DMS79 treated with DMSO at 0.1 percent for 48 hours (cell line): ENCODE data around the gene FAM177B.

Source experiments
- DNase-seq: peaks from one replicate; lab custom pipeline; 2025; lab: John Stamatoyannopoulos, UW

FAM177B gene

GRCh38 chr1:222736972-222737371, at the start of gene FAM177B:
FAM177B (plus strand) TSS chr1:222737202; CDS start chr1:222746546, 9,344 bp downstream.
- DNase-seq: no peak

DNA sequence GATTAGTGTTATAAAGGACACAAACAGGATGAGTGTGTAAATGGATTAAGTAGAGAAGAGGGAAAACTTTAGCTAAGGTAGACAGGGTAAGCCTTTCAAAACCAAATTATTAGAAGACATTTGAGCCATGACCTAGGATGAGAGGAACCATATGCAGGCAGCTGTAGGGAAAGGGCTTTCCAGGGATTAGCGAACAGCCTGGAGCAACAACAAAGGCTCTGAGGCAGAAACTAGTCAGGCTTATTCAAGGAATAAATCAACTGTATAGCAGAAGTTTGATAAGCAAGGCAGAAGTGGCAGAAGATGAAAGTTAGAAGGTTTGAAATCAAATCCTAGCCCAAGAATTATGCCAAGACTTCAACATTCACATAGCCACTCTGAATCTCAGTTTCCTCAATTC, 46.0 kb upstream of the FAM177B start:
- DNase-seq: no peak

- DNase-seq: no peak
Measured at GRCh38 chr1:222694927-222695326, 42.1 kb upstream of the FAM177B start.

DNA sequence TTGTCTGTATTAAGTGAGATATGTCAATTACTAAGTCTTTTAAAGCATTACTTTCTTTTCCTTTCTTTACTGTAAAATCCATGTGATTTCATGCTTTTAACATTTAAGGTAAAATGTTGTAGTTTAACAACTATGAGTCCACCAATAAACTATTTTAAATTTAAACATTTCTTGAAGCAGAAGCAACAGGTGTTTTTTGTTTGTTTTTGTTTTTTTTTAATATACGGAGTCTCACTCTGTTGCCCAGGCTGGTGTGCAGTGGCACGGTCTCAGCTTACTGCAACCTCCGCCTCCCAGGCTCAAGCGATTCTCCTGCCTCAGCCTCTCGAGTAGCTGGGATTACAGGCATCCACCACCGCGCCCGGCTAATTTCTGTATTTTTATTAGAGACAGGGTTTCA, 40.3 kb upstream of the FAM177B start:
- no peak for DNase-seq

GRCh38 chr1:222697203-222697602, 39.8 kb upstream of the FAM177B start:
- DNase-seq: no peak

DNA sequence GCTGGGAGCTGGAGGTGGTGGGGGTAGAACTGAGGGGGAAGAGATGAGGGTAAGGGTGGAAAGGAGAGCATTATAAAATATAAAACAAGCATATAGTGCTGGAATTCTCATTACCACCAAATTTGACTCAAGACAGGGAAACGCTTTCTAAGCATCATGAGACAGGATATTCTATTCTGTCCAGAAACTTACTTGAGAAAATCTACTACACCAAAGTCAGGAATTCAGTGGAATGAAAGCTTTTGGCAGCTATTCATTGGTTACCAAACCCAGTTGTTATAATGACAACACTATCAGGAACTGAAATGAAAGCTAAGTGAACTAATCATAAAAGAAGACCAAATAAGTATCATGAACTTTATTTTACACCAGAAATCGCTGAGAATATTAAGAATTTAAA, 39.2 kb upstream of the FAM177B start:
- DNase-seq: no peak

DNA sequence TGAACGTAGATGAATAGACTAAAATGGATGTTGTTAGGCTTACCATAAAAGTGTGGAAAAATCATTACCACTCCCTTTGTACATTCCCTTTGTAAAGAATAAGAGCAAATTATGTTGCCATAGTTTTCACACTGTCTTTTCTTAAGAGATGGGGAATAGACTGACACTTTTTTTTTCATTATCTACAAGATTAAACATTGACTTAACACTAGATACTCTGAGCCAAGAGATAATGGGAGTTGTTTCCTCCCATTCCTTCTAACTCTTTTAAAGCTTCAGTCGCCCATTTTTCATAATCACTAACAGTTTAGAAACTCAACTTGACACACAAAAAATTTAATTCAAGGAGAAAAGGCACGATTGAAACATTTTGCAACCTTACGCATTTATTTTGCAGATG, 34.8 kb upstream of the FAM177B start:
- no peak for DNase-seq

DNA sequence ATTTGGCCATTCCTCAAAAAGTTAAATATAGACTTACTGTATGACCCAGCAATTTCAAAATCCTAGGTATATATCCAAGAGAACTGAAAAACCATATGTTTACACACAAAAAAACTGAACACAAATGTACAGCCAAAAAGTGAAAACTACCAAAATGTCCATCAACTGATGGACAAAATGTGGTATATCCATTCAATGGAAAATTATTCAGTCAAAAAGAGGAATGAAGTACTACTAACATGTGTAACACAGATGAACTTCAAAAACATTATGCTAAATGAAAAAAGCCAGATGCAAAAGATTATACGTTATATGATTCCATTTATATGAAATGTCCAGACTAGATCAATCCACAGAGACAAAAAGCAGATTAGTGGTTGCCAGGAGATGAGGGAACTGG, 32.7 kb upstream of the FAM177B start:
- no peak for DNase-seq

- no peak for DNase-seq
Measured at GRCh38 chr1:222706815-222707214, 30.2 kb upstream of the FAM177B start.

DNA sequence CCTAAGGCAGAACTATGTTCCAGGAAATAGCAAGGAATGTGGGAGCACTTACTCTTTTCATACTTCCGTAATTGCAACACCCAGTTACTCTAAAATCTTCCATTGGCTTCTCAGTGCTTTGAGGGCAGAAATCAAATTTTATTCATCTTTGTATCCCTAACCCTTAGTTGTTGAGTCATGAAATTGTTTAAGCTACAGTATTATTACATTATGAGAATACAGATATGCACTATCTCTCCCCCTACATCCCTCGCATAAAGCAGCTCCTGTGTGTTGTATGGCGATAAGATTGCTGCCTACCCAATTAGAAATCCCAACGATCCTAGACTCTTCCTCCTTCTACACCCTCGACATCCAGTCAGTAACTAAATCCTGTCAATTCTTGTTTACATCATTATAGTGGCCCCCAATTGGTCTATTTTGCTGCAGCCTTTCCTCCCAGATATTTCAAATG, 27.3 kb upstream of the FAM177B start:
- DNase-seq: no peak

DNA sequence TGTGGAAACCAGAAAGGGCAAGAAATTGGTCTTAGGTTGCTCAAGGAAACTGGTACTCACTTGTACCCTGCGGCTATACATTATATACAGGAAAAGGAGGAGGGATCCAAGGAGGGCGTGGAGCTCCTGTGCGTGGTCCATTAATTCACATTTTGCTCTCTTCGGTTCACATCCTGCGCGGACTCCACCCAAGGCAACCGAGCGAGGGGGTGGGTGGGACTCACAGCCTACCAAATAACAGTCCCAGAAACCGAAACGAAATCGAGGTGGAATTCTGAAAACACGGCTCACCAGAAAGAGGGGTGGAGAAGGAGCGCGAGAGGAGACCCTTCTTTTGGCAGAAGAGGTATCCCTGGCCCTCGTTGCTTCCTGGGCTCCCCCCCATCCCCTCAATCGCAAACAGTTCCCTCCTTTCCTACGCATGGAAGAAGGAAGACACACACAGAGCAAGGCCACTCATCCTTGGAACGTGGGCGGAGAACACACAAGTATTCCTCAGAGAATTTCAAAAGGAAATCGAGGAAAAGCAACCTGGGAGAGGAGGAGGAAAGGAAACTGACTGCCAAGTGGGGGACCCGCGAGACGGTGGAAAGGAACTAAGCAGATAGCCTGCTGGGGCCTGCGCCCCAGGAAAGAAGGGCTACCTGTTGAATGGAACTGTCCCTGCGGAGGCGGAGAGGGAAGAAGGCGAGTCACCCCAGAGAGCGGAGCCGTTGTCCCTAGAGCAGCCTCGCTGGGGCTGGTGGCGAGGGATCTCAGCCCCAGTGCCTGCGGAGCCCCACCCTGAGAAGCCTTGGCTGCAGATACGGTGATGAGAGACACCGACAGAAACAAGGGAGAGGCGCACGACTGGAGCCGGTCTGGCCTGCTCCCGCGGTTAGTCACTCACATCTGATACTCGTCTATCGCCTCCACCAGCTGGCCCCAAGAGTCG, 25.4 kb upstream of the FAM177B start:
- peak; percentile 50 for DNase-seq

- DNase-seq: peak; percentile 95
Measured at GRCh38 chr1:222712253-222713090, 24.5 kb upstream of the FAM177B start, which contains the start of the genes AIDA and BROX. AIDA (minus strand) TSS chr1:222712491; CDS start chr1:222712317, 174 bp downstream. BROX (plus strand) TSS chr1:222712564; CDS start chr1:222715700, 3,136 bp downstream.

- peak; percentile 94 for DNase-seq
Measured at GRCh38 chr1:222713091-222713961, 23.7 kb upstream of the FAM177B start.

GRCh38 chr1:222716393-222716792, 20.6 kb upstream of the FAM177B start:
- no peak for DNase-seq

- DNase-seq: no peak
Measured at GRCh38 chr1:222728746-222729145, 8.3 kb upstream of the FAM177B start.

DNA sequence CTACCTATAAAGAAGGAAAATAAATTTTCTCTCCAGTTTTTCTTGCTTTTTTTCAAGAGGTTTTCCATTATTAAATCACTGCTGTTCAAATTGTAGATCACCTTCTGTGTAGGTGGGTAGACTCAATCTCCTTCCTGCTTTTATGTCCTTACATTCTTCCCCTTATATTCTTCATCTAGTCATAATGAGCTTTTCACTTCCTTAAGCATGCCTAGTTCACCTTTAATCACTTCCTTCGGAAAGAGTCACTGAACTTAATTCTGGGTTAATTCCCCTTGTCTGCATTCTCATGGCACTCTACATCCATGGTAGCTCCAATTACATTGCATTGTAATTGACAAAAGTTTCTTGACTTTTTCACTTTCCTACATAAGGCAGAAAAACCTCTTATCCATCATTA, 6.1 kb upstream of the FAM177B start:
- no peak for DNase-seq

GRCh38 chr1:222732216-222733159, 4.5 kb upstream of the FAM177B start:
- no peak for DNase-seq

GRCh38 chr1:222734740-222735139, 2.3 kb upstream of the FAM177B start:
- no peak for DNase-seq

GRCh38 chr1:222736470-222736869, 532 bp upstream of the FAM177B start:
- no peak for DNase-seq

DNA sequence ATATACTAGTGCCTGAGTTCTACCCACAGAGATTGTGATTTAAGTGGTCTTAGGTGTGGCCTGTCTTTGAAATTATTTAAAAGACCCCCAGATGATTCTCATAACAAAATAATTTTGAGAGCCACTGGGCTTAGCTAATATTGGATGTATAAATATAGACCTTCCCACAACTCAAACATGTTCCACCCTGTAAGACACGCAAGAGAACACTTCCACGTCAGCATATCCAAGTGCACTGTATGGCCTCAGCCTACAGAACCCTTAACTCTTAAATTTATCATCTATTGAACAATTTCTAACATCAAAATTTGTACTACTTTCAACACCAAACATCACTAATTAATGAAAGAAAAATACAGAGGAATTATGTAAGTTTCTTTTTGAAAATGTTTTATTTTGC, 2.5 kb downstream of the FAM177B start:
- DNase-seq: no peak
